Osteoblast (primary cell): ENCODE results near the gene ELOVL1. TPM values are rescaled to one million over a fixed set of nuclear protein-coding genes. Genes with fewer than 3 reads are reported as not detected.
A peak's percentile ranks its signal among the peaks of the same experiment; 100 is the strongest.

Source experiments
- DNase-seq: peaks from one replicate; pipeline ENCODE4 v3.0.0; 2011; ENCODE audit warnings: low spot score, mixed read lengths; ENCODE audit not compliant: insufficient read length; ENCODE audit errors: missing footprints
- H2AFZ ChIP-seq: 2 replicates; pipeline ENCODE4 v1.6.0; 2011; ENCODE audit warnings: mild to moderate bottlenecking, low read length
- H3K27ac ChIP-seq: 2 replicates; pipeline ENCODE4 v1.5.1; 2011; ENCODE audit warnings: mild to moderate bottlenecking, low read depth, low read length, moderate library complexity
- H3K27me3 ChIP-seq: 2 replicates; pipeline ENCODE4 v1.6.0; 2012; ENCODE audit warnings: mild to moderate bottlenecking, control low read depth, inconsistent platforms, low read length, moderate library complexity; ENCODE audit not compliant: insufficient read depth
- H3K36me3 ChIP-seq: 2 replicates; pipeline ENCODE4 v1.5.1; 2011; ENCODE audit warnings: mild to moderate bottlenecking, low read length, control low read depth, moderate library complexity; ENCODE audit not compliant: insufficient read depth
- H3K4me1 ChIP-seq: 2 replicates; pipeline ENCODE4 v1.5.1; 2011; ENCODE audit warnings: mild to moderate bottlenecking, low read length, control low read depth, moderate library complexity; ENCODE audit not compliant: insufficient read depth
- H3K4me2 ChIP-seq: 2 replicates; pipeline ENCODE4 v1.6.0; 2011; ENCODE audit warnings: mild to moderate bottlenecking, low read length; ENCODE audit not compliant: insufficient read depth
- H3K4me3 ChIP-seq: fragments of 200-600 bp; sonication (generic); 3 replicates; pipeline ENCODE4 v1.5.1; 2012; ENCODE audit warnings: mild to moderate bottlenecking, low read length, inconsistent platforms; ENCODE audit not compliant: insufficient read depth
- H3K79me2 ChIP-seq: 2 replicates; pipeline ENCODE4 v1.6.0; 2012; ENCODE audit warnings: mild to moderate bottlenecking, low read length, control low read depth, inconsistent platforms; ENCODE audit not compliant: insufficient read depth
- H3K9me3 ChIP-seq: 2 replicates; pipeline ENCODE4 v1.5.1; 2011; ENCODE audit warnings: low read depth, low read length, control low read depth
- H4K20me1 ChIP-seq: 2 replicates; pipeline ENCODE4 v1.6.0; 2012; ENCODE audit warnings: mild to moderate bottlenecking, low read length, control low read depth; ENCODE audit not compliant: insufficient read depth
- total RNA-seq: library from RNA; depleted of rRNA; stranded (reverse); fragments of >200 nt; gene quantifications from 2 replicates; pipeline ENCODE4 v1.2.3, GENCODE V29; 2012
- TF ChIP-seq, protein P1 (sequence below): IDR thresholded peaks from 2 replicates; pipeline ENCODE4 v1.5.1; 2011; ENCODE audit warnings: mild to moderate bottlenecking, low read depth, low read length, moderate library complexity; ENCODE audit errors: extremely low read depth

The ELOVL1 gene
- total RNA-seq, 1 donor: 36.9 TPM

DNA sequence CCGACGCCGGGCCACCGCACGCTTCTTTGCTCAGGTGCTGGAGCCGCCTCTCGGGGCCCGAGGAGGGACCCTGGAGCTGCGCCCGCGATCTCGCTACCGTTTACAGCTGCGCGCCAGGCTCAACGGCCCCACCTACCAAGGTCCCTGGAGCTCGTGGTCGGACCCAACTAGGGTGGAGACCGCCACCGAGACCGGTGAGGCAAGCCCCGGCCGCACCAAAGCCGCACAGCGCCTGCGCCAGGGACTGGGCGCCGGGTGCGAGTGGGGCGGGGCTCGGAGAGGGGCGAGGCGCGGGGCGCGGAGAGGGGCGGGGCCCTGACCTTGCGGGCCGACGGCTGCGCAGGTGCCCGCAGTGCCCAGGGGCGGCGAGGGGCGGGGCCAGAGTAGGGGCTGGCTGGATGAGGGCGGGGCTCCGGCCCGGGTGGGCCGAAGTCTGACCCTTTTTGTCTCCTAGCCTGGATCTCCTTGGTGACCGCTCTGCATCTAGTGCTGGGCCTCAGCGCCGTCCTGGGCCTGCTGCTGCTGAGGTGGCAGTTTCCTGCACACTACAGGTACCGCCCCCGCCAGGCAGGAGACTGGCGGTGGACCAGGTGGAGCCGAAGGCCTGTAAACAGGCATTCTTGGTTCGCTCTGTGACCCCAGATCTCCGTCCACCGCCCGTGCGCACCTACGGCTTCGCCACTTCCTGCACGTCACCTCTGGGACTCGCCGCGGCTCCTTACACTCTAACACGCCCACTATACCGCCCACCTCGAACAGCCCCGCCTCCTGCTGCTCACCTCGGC, 18.8 kb downstream of the ELOVL1 start:
- Histone ChIP-seq H3K4me2 (peak overlapping the region; percentile 87), H3K4me1 (peaks cover 15% of the 10 kb centered on the region), H3K79me2 (no peaks in the 10 kb centered on the region), H3K4me3 (peak overlapping the region; percentile 75), H2AFZ (peak overlapping the region; percentile 92), H3K36me3 (no peaks in the 10 kb centered on the region), H3K9me3 (no peaks in the 10 kb centered on the region), H3K27me3 (peaks cover 18% of the 10 kb centered on the region), H3K27ac (no peak overlapping the region), H4K20me1 (no peaks in the 10 kb centered on the region)
- TF ChIP-seq, protein P1, sequence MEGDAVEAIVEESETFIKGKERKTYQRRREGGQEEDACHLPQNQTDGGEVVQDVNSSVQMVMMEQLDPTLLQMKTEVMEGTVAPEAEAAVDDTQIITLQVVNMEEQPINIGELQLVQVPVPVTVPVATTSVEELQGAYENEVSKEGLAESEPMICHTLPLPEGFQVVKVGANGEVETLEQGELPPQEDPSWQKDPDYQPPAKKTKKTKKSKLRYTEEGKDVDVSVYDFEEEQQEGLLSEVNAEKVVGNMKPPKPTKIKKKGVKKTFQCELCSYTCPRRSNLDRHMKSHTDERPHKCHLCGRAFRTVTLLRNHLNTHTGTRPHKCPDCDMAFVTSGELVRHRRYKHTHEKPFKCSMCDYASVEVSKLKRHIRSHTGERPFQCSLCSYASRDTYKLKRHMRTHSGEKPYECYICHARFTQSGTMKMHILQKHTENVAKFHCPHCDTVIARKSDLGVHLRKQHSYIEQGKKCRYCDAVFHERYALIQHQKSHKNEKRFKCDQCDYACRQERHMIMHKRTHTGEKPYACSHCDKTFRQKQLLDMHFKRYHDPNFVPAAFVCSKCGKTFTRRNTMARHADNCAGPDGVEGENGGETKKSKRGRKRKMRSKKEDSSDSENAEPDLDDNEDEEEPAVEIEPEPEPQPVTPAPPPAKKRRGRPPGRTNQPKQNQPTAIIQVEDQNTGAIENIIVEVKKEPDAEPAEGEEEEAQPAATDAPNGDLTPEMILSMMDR: no peak
- DNase-seq: peak; percentile 91

DNA sequence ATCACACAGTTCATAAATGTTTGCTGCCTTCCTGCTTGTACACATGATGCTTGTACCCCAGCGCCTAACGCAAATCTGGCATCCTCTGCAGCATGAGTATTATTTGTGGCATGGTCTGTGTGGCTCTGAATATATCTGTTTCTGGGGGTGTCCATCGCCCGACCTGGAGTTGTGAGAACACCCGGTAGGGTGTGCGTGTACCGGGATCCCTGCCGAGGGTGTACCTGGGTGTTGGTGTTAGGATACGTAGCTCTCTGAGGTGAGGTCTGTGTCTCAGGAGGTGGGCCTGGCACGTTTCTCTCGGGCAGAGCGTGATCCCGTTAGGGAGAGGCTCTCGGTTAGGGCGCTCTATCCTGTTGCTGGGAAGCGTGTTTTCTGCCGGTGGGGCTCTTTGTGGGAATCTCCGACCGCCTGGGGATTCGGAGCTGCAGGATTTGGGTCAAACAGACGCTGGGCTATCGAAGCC, 19.4 kb downstream of the ELOVL1 start:
- Histone ChIP-seq H3K4me3 (peak overlapping the region; percentile 75), H3K4me2 (peak overlapping the region; percentile 87)
- TF ChIP-seq, protein P1: no peak

DNA sequence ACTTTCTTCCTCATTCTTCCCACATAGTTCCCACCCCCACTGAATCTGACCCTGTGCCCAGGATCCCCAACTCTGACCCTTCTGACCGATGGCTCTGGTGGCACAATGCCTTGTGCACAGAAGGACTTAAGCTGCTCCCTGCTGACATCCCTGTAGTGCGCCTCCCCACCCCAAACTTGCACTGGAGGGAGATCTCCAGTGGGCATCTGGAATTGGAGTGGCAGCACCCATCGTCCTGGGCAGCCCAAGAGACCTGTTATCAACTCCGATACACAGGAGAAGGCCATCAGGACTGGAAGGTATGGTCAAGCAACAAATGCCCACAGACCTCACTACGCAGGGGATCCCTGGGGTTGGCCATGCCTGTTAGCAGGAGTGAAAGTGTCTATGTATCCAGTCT, 21.2 kb downstream of the ELOVL1 start:
- Histone ChIP-seq H4K20me1 (no peaks in the 10 kb centered on the region), H3K79me2 (no peaks in the 10 kb centered on the region), H3K4me1 (peaks cover 14% of the 10 kb centered on the region), H3K9me3 (no peaks in the 10 kb centered on the region), H3K27me3 (peaks cover 18% of the 10 kb centered on the region), H3K36me3 (no peaks in the 10 kb centered on the region), H3K27ac (no peak overlapping the region), H2AFZ (no peak overlapping the region), H3K4me2 (no peak overlapping the region), H3K4me3 (no peak overlapping the region)
- DNase-seq: no peak
- TF ChIP-seq, protein P1: no peak

More for the DNA sequence above, 19.4 kb downstream of the ELOVL1 start:
- no peaks in the 10 kb centered on the region for H3K79me2 ChIP-seq
- H3K36me3 ChIP-seq: no peaks in the 10 kb centered on the region
- H3K4me1 ChIP-seq: peaks cover 14% of the 10 kb centered on the region
- H3K9me3 ChIP-seq: no peaks in the 10 kb centered on the region
- DNase-seq: peak; percentile 84
- no peaks in the 10 kb centered on the region for H4K20me1 ChIP-seq
- peaks cover 18% of the 10 kb centered on the region for H3K27me3 ChIP-seq
- H3K27ac ChIP-seq: no peak overlapping the region
- peak overlapping the region; percentile 83 for H2AFZ ChIP-seq

DNA sequence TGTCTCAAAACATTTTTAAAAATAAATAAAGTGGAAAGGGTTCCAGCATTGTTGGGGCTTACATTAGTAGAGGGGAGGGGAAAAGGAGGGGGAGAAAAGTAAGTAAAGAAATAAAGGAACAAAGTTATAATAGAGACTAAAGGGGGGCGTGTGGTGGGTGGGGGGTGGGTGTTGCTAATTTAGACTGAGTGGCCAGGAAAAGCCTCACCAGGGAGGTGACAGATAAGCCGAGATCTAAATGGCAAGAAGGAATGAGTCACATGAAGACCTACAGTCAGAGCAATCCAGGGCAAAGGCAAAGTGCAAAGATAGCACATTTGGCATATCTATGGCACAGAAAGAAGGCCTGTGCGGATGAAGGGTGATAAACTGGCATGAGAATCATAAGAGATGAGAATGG, 22.7 kb downstream of the ELOVL1 start:
- TF ChIP-seq, protein P1: no peak
- DNase-seq: no peak

More for the DNA sequence above, 22.7 kb downstream of the ELOVL1 start:
- H2AFZ ChIP-seq: no peak overlapping the region
- H3K79me2 ChIP-seq: no peaks in the 10 kb centered on the region
- H3K27me3 ChIP-seq: peaks cover 23% of the 10 kb centered on the region
- H3K4me3 ChIP-seq: no peak overlapping the region
- no peak overlapping the region for H3K4me2 ChIP-seq
- no peaks in the 10 kb centered on the region for H4K20me1 ChIP-seq
- peaks cover 12% of the 10 kb centered on the region for H3K4me1 ChIP-seq
- no peak overlapping the region for H3K27ac ChIP-seq
- no peaks in the 10 kb centered on the region for H3K36me3 ChIP-seq
- H3K9me3 ChIP-seq: no peaks in the 10 kb centered on the region
